H9 (cell line): Measurements from ENCODE around the gene CHRNB4. TPM values are rescaled to one million over a fixed set of nuclear protein-coding genes. Genes with fewer than 3 reads are reported as not detected.
A peak's percentile ranks its signal among the peaks of the same experiment; 100 is the strongest.

ENCODE experiments used
- DNase-seq: peaks from one replicate; pipeline ENCODE4 v3.0.0-alpha.2; 2017
- H2AFZ ChIP-seq: one replicate; pipeline ENCODE4 v1.6.1; 2013; ENCODE audit warnings: mild to moderate bottlenecking, low read length, control low read depth, moderate library complexity
- H2AK5ac ChIP-seq: 2 replicates; pipeline ENCODE4 v1.6.1; 2013; ENCODE audit warnings: low read length, control low read depth, mixed read lengths; ENCODE audit not compliant: insufficient read length
- H2BK120ac ChIP-seq: one replicate; pipeline ENCODE4 v1.6.1; 2013; ENCODE audit warnings: low read depth, mild to moderate bottlenecking, low read length, control low read depth, inconsistent platforms; ENCODE audit not compliant: poor library complexity, severe bottlenecking
- H2BK12ac ChIP-seq: 2 replicates; pipeline ENCODE4 v1.6.1; 2013; ENCODE audit warnings: low read length, control low read depth, mixed read lengths, low read depth; ENCODE audit not compliant: insufficient read length
- H2BK15ac ChIP-seq: 2 replicates; pipeline ENCODE4 v1.6.1; 2013; ENCODE audit warnings: low read depth, low read length, control low read depth
- H2BK20ac ChIP-seq: one replicate; pipeline ENCODE4 v1.6.1; 2013; ENCODE audit warnings: low read depth, mild to moderate bottlenecking, low read length, control low read depth, inconsistent platforms; ENCODE audit not compliant: poor library complexity, severe bottlenecking
- H2BK5ac ChIP-seq: 2 replicates; pipeline ENCODE4 v1.6.1; 2013; ENCODE audit warnings: low read length, control low read depth, mixed read lengths; ENCODE audit not compliant: insufficient read length
- H3K14ac ChIP-seq: 2 replicates; pipeline ENCODE4 v1.6.1; 2013; ENCODE audit warnings: low read length, control low read depth; ENCODE audit not compliant: insufficient read depth
- H3K18ac ChIP-seq: 2 replicates; pipeline ENCODE4 v1.6.1; 2013; ENCODE audit warnings: low read depth, mild to moderate bottlenecking, mixed read lengths, low read length, control low read depth; ENCODE audit not compliant: insufficient read length
- H3K23ac ChIP-seq: 2 replicates; pipeline ENCODE4 v1.6.1; 2013; ENCODE audit warnings: low read length, control low read depth, mixed read lengths, low read depth; ENCODE audit not compliant: insufficient read length
- H3K23me2 ChIP-seq: 2 replicates; pipeline ENCODE4 v1.6.1; 2013; ENCODE audit warnings: low read depth, mild to moderate bottlenecking, mixed read lengths, low read length, control low read depth; ENCODE audit not compliant: insufficient read length, poor library complexity, severe bottlenecking
- H3K27ac ChIP-seq: 2 replicates; pipeline ENCODE4 v1.5.1; 2013; ENCODE audit warnings: low read length, control low read depth, mixed read lengths, low read depth; ENCODE audit not compliant: insufficient read length
- H3K27me3 ChIP-seq: 2 replicates; pipeline ENCODE4 v1.6.1; 2013; ENCODE audit warnings: low read length, control low read depth, inconsistent platforms; ENCODE audit not compliant: insufficient read depth
- H3K4ac ChIP-seq: 2 replicates; pipeline ENCODE4 v1.6.1; 2013; ENCODE audit warnings: low read depth, mild to moderate bottlenecking, control low read depth, inconsistent platforms, low read length, moderate library complexity
- H3K4me1 ChIP-seq: 2 replicates; pipeline ENCODE4 v1.6.1; 2013; ENCODE audit warnings: low read length, control low read depth, inconsistent platforms; ENCODE audit not compliant: insufficient read depth
- H3K4me2 ChIP-seq: 2 replicates; pipeline ENCODE4 v1.6.1; 2013; ENCODE audit warnings: low read length, control low read depth, mixed read lengths; ENCODE audit not compliant: insufficient read length, insufficient read depth
- H3K56ac ChIP-seq: 2 replicates; pipeline ENCODE4 v1.6.1; 2013; ENCODE audit warnings: low read depth, mild to moderate bottlenecking, mixed read lengths, low read length, control low read depth; ENCODE audit not compliant: insufficient read length
- H3K79me1 ChIP-seq: 2 replicates; pipeline ENCODE4 v1.6.1; 2013; ENCODE audit warnings: low read depth, mild to moderate bottlenecking, moderate library complexity, low read length, control low read depth, inconsistent platforms; ENCODE audit not compliant: insufficient read depth, poor library complexity, severe bottlenecking
- H3K79me2 ChIP-seq: 2 replicates; pipeline ENCODE4 v1.6.1; 2013; ENCODE audit warnings: low read length, control low read depth, inconsistent platforms; ENCODE audit not compliant: insufficient read depth
- H3K9ac ChIP-seq: 2 replicates; pipeline ENCODE4 v1.6.1; 2013; ENCODE audit warnings: low read length, control low read depth, mixed read lengths; ENCODE audit not compliant: insufficient read length; ENCODE audit errors: extremely low read depth
- H3K9me3 ChIP-seq: one replicate; pipeline ENCODE4 v1.6.1; 2013; ENCODE audit warnings: low read depth, low read length, inconsistent platforms; ENCODE audit not compliant: control insufficient read depth
- H3T11ph ChIP-seq: one replicate; pipeline ENCODE4 v1.6.1; 2013; ENCODE audit warnings: mild to moderate bottlenecking, low read length, control low read depth, inconsistent platforms
- H4K20me1 ChIP-seq: one replicate; pipeline ENCODE4 v1.6.1; 2013; ENCODE audit not compliant: control insufficient read depth, insufficient read length, insufficient read depth
- H4K5ac ChIP-seq: 2 replicates; pipeline ENCODE4 v1.6.1; 2013; ENCODE audit warnings: low read depth, mild to moderate bottlenecking, mixed read lengths, low read length, control low read depth; ENCODE audit not compliant: insufficient read length
- H4K8ac ChIP-seq: replicated peaks from 2 replicates; pipeline ENCODE4 v1.6.1; 2013; ENCODE audit warnings: low read length, control low read depth, mixed read lengths, low read depth; ENCODE audit not compliant: insufficient read length
- H4K91ac ChIP-seq: 2 replicates; pipeline ENCODE4 v1.6.1; 2013; ENCODE audit warnings: low read depth, mild to moderate bottlenecking, moderate library complexity, mixed read lengths, low read length, control low read depth; ENCODE audit not compliant: insufficient read length
- H3K27ac Mint-ChIP-seq, 3 experiments: 2 replicates in 2 of 3; 3 replicates in 1 of 3; pipeline ENCODE4 v1.8.0; 2020 to 2021; ENCODE audit warnings: mixed read lengths in 3 of 3, mild to moderate bottlenecking in 1 of 3, moderate library complexity in 1 of 3
- H3K27me3 Mint-ChIP-seq: 2 replicates; pipeline ENCODE4 v1.8.0; 2021; ENCODE audit warnings: low read depth, mild to moderate bottlenecking, moderate library complexity, mixed read lengths
- H3K36me3 Mint-ChIP-seq, 3 experiments: 2 replicates in 2 of 3; 3 replicates in 1 of 3; pipeline ENCODE4 v1.8.0; 2020 to 2021; ENCODE audit warnings: low read depth in 3 of 3, mixed read lengths in 3 of 3; ENCODE audit not compliant: insufficient read depth in 1 of 3
- H3K4me1 Mint-ChIP-seq, 2 experiments: 2 replicates each; pipeline ENCODE4 v1.8.0; 2020; ENCODE audit warnings: mixed read lengths in 2 of 2
- H3K4me3 Mint-ChIP-seq, 2 experiments: 2 replicates in 1 of 2; 3 replicates in 1 of 2; pipeline ENCODE4 v1.8.0; 2020 to 2021; ENCODE audit warnings: mild to moderate bottlenecking in 2 of 2, mixed read lengths in 2 of 2, moderate library complexity in 1 of 2
- H3K9me3 Mint-ChIP-seq, 2 experiments: 2 replicates in 1 of 2; 3 replicates in 1 of 2; pipeline ENCODE4 v1.8.0; 2020; ENCODE audit warnings: mild to moderate bottlenecking in 2 of 2, mixed read lengths in 2 of 2, moderate library complexity in 1 of 2
- WGBS: extraction: QIAGEN DNeasy Blood & Tissue Kit; methylation state at CpG from one replicate; pipeline ENCODE4 v1.1.7; 2013; ENCODE audit warnings: missing lambda C conversion rate, low lambda C conversion rate, mixed read lengths; ENCODE audit not compliant: insufficient read length; ENCODE audit errors: extremely low coverage; 5-methylcytosine and 5-hydroxymethylcytosine counted together
- total RNA-seq: library from RNA; stranded (reverse); gene quantifications from 2 replicates; pipeline ENCODE4 v1.2.1, GENCODE V29; 2021
- TF ChIP-seq, protein P1 (sequence below): fragments of 200-600 bp; sonication (generic); conservative IDR thresholded peaks from 3 replicates; pipeline ENCODE4 v1.8.0; 2021; ENCODE audit warnings: antibody characterized with exemption, mild to moderate bottlenecking

The CHRNB4 gene
- total RNA-seq, 1 experiment from 2014 or later = 1.9 TPM

GRCh38 chr15:78642331-78642730 lies 1.3 kb upstream of the CHRNB4 start:
- Histone ChIP-seq H2BK20ac (no peak overlapping the region), H3K4ac (no peak overlapping the region), H3K9ac (no peak overlapping the region), H3K18ac (no peak overlapping the region), H2BK12ac (no peak overlapping the region), H2BK120ac (no peak overlapping the region), H3K79me2 (no peaks in the 10 kb centered on the region), H3K79me1 (no peaks in the 10 kb centered on the region), H4K5ac (no peak overlapping the region), H3K14ac (no peak overlapping the region), H2BK5ac (no peak overlapping the region), H4K91ac (no peak overlapping the region), H3K23me2 (peaks cover 4% of the 10 kb centered on the region), H3K4me1 (no peaks in the 10 kb centered on the region), H4K20me1 (no peaks in the 10 kb centered on the region), H3K9me3 (no peaks in the 10 kb centered on the region), H3K27ac (no peak overlapping the region), H2AFZ (no peak overlapping the region), H3T11ph (no peak overlapping the region), H4K8ac (no peak overlapping the region), H3K56ac (no peak overlapping the region), H3K4me2 (no peak overlapping the region), H3K23ac (no peak overlapping the region), H2AK5ac (no peak overlapping the region), H3K27me3 (no peaks in the 10 kb centered on the region; the same call in 1 of the 2 replicates), H2BK15ac (no peak overlapping the region)
- Mint-ChIP-seq H3K9me3 (no peaks in the 10 kb centered on the region; a peak in 2 of 5 replicates), H3K27me3 (peaks cover 25% of the 10 kb centered on the region), H3K36me3 (no peaks in the 10 kb centered on the region; a peak in 1 of 7 replicates), H3K4me1 (peaks cover 13 to 24% of the 10 kb centered on the region in 2 experiments), H3K4me3 (peak overlapping the region in 1 of 2 experiments; percentile 88; a peak in 1 of 5 replicates), H3K27ac (no peak overlapping the region)
- DNase-seq = no peak
- WGBS = no CpG with 5 or more reads among the region's 5 CpGs
- TF ChIP-seq, protein P1, sequence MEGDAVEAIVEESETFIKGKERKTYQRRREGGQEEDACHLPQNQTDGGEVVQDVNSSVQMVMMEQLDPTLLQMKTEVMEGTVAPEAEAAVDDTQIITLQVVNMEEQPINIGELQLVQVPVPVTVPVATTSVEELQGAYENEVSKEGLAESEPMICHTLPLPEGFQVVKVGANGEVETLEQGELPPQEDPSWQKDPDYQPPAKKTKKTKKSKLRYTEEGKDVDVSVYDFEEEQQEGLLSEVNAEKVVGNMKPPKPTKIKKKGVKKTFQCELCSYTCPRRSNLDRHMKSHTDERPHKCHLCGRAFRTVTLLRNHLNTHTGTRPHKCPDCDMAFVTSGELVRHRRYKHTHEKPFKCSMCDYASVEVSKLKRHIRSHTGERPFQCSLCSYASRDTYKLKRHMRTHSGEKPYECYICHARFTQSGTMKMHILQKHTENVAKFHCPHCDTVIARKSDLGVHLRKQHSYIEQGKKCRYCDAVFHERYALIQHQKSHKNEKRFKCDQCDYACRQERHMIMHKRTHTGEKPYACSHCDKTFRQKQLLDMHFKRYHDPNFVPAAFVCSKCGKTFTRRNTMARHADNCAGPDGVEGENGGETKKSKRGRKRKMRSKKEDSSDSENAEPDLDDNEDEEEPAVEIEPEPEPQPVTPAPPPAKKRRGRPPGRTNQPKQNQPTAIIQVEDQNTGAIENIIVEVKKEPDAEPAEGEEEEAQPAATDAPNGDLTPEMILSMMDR = no peak
